IPS-18c (cell line): ENCODE results near the gene INHBC.
"Not testable (repeated sequence)": the region's sequence is repeated elsewhere in the genome, so short reads cannot be mapped to it uniquely, and the experiment has no call there.

Experiments
- H3K4me3 ChIP-seq: 2 replicates; pipeline ENCODE4 v1.7.0; 2013; ENCODE audit warnings: low read depth, mild to moderate bottlenecking, low read length, moderate library complexity; ENCODE audit not compliant: insufficient read depth
- H3K9me3 ChIP-seq: one replicate; pipeline ENCODE4 v1.6.1; 2013; ENCODE audit warnings: mild to moderate bottlenecking, low read length, moderate library complexity; ENCODE audit not compliant: control insufficient read depth, insufficient read depth

INHBC gene

DNA sequence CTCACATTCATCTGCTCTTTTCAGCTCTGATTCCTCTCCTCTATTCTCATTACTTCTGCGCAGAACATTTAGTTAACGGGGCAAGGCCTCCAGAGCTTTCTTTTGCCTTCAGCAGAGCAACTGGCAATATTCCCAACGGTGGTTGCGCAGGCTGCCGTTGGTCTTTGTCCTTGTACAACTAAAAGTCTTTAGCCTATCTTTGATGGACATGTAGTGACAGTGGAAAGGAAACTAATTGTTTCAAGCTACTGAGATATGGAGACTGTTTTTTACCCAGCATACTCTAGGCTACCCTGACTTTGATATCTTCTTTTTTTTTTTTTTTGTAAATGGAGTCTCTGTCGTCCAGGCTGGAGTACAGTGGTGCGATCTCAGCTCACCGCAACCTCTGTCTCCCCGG is 16.3 kb upstream of the INHBC start:
- no peak overlapping the region for H3K4me3 ChIP-seq
- no peaks in the 10 kb centered on the region for H3K9me3 ChIP-seq

DNA sequence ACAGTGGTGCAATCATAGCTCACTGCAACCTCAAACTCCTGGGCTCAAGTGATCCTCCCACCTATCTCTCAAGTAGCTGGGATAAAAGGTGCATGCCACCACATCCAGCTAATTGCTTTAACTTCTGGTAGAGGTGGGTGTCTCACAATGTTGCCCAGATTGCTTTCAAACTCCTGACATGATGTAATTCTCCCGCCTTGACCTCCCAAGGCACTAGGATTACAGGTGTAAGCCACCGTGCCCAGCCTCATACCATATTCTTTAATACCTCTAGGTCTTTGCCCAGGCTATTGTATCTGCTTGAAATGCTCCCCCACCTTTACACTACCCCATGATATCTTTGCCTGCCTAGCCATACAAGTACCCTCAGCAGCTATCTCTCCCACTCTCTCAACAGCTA is 15.1 kb upstream of the INHBC start:
- Histone ChIP-seq H3K9me3 (no peaks in the 10 kb centered on the region), H3K4me3 (no peak overlapping the region)

DNA sequence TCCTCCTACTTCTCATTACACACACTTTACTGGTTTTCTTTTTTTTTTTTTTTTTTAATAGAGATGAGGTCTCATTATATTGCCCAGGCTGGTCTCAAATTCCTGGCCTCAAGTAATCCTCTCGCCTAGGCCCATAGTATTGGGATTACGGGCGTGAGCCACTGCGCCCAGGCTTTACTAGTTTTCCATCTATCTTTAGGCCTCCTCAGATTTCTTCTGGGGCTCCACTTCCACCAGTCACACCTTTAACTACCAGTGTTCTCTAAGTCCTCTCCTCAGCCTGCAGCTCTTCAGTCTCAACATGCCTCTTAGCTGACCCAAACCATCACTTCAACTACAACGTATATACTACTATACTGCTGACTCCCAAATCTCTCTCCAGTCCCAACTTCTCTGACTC is 14.1 kb upstream of the INHBC start:
- Histone ChIP-seq H3K4me3 (no peak overlapping the region; the same call in 1 of the 2 replicates), H3K9me3 (no peaks in the 10 kb centered on the region)

DNA sequence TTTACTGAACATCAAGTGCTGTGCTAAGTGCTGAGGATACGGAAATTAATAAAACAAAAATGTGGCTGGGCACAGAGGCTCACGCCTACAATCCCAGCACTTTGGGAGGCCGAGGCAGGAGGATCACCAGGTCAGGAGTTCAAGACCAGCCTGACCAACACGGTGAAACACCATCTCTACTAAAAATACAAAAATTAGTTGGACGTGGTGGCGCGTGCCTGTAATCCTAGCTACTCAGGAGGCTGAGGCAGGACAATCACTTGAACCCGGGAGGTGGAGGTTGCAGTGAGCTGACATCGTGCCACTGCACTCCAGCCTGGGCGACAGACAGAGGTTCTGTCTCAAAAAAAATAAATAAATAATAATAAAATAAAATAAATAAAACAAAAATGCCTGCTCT is 7.6 kb upstream of the INHBC start:
- not testable (repeated sequence) for H3K4me3 ChIP-seq, H3K9me3 ChIP-seq

DNA sequence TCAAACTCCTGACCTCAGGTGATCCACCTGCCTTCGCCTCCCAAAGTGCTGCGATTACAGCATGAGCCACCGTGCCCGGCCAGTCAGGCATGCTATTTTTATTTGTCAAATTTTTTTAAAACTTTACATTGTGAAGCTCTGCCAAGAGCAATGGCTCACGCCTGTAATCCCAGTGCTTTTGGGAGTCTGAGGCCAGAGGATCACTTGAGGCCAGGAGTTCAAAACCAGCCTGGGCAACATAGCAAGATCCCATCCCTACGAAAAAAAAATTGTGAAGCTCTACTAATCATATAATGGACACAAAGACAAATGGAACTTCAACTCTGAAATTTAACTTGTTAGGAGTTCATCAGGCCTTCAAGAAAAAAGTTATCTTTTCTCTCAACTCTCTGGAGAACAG is 5.6 kb upstream of the INHBC start:
- H3K4me3 ChIP-seq: no peak overlapping the region
- no peaks in the 10 kb centered on the region for H3K9me3 ChIP-seq

DNA sequence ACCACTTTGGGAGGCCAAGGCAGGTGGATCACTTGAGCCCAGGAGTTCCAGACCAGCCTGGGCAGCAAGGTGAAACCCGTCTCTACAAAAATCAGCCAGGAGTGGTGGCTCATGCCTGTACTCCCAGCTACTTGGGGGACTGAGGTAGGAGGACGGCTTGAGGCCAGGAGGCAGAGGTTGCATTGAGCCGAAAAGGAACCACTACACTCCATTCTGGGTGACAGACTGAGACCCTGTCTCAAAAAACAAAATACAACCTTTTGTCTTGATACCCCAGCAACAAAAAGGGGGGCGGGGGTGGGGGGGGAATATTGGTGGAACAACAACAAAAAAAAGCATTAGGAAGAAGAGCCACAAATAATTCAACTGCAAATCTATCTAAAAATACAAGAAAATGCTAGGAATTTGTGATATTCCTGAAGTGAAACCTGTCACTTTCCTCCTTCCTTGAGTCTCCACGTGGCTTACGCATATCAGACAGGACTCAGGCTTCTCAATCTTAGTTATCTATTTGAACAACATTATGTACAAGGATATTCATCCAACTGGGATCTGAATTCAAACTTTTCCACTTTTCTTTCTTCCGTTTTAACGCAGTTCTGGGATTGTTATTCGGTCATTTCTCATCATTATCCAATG is 5.0 kb upstream of the INHBC start:
- Histone ChIP-seq H3K9me3 (no peaks in the 10 kb centered on the region), H3K4me3 (peak overlapping the region; percentile 77)

DNA sequence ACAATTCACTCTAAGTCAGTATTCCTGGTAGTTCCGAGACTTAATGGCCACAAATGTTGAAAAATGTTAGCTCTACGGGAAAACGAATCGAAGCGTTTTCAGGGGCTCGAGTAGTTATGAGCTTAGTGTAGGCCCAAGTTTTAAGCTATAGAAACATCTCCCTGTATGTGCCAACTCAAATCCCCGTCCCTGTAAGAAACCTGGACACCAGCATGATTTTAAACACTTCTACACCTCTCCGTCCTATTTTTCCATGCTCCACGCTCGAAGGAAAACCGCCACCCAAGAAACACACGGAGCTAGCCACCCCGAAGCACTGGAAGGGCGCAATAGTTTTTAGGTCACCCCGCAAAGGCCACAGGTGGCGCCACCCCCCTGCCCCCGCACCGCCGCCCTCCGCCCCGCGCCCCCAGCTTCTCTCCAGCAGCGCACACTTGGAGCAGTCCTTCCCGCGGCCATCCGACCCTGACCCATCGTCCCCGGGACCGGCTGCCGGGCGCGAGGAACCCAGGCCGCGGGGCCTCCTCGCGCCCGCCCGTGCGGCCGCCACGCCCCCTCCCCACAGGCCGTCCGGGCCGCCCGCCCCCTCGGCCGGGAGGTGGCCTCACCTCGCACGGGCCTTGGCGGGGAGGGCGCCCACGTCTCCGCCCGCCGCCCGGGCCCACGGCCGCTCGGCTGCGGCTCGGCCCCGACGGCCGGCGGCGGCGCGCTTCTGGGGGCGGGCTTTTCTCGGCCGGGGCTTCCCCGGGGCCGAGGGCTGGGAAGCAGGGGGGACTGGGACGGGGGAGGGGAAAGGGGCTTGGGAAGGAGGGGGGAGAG is 4.3 kb upstream of the INHBC start:
- H3K9me3 ChIP-seq: no peaks in the 10 kb centered on the region

DNA sequence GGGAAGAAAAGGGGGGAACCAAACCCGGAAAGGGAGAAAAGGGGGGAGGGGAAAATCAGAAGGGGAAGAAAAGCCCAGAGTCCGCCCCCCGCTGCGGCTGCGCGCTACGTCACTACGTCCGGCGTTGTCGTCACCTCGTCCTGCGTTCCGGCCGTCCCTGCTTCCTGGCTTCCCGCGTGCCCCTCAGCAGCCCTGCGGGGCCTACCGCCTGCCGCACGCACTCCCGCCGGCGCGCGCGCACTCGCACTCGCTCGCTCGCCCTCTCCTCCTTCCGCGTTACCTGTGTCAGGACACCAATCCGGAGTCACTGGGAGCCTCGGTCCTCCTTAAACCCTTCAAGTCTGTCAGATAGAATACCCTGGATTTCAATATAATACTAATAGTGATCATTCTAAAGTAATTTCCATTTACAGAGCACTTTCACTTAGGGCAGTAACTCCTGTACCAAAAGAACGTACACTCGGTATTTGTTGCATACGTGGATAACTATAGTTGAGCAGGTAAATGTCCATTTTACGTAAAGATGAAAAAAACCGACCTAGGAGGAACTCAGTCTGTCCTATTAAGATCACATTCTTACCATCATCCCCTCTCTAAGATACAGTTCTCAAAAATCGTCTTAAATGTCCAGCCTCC is 3.5 kb upstream of the INHBC start, which contains the start of gene R3HDM2:
Gene R3HDM2, minus strand, starts transcription at position 113 of the 636 bp plus-strand sequence. CDS start 120,615 bp downstream, outside the sequence.
- no peaks in the 10 kb centered on the region for H3K9me3 ChIP-seq
- H3K4me3 ChIP-seq: peak within 1 kb of the TSS; percentile 77

More for the DNA sequence above, 4.3 kb upstream of the INHBC start:
- H3K4me3 ChIP-seq: peak overlapping the region; percentile 77

DNA sequence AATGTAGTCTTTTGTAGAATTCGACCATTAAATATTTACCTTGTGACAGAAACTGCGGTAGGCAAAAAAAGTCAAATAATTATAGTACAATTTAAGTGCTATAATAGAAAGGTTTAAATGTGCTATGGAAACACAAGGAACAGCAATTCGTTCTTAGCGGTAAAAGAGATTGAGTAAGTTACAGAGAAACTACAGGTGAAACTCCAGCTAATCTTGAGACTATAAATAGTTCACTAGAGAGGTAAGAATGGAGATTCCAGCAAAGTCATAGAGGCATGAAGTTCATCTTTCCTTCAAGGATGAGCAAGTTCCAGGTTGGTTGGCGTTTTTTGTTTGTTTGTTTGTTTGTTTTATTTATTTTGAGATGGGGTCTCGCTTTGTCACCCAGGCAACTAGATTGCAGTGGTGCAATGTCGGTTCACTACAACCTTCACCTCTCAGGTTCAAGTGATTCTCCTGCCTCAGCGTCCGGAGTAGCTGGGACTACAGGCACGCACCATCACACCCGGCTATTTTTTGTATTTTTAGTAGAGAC is 2.9 kb upstream of the INHBC start:
- Histone ChIP-seq H3K9me3 (no peaks in the 10 kb centered on the region), H3K4me3 (no peak overlapping the region; the same call in 1 of the 2 replicates)

DNA sequence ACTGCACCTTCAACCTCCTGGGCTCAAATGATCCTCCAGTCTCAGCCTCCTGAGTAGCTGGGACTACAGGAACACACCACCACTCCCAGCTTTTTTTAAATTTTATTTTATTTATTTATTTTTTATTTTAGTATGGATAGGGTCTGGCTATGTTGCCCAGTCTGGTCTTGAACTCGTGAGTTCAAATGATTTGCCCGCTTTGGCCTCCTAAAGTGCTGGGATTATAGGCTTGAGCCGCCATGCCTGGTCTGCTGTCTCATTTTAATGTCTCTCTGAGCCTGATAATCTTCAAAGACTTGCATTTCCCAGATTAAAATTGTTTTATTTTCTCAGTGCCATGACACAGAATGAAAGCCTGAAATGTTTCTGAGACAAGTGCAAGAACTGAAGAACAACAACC is 1.2 kb upstream of the INHBC start:
- Histone ChIP-seq H3K9me3 (no peaks in the 10 kb centered on the region), H3K4me3 (no peak overlapping the region)

DNA sequence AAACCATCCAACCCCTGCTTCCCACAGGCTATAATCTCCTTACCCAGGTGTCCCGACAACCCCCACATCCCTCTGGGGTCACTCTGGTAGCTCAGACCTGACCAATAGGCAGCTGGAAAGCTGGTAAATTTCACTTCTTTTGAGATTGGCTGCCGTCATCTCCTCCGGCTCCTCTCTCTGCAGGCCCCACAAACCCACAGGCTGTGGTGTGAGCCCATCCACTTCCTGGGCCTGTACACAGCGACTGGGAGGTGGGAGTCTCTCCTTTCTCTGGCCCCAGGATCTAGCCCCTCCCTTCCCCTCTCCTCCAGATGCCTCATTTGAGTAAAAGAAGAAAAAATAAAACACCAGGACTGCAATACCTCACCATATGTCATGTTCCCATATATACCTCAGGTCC is 709 bp downstream of the INHBC start:
- Histone ChIP-seq H3K4me3 (no peak overlapping the region), H3K9me3 (no peaks in the 10 kb centered on the region)

DNA sequence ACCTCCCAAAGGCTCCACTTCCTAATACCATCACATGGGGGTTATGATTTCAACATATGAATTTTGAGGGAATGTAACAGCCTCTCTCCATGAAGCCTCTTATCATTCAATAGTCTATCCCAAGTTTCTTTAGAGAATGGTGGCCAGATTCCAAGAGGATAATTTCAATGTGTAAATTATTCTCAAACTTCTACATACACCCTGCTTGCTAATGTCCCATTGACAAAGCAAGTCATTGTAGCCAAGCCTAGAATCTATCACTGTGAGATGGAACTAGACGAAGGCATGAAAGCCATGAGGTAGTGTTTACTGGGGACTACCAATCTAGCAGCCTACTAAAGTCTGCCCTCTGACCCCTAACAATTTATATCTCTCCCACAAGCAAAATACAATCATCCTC is 3.8 kb downstream of the INHBC start:
- Histone ChIP-seq H3K4me3 (no peak overlapping the region), H3K9me3 (no peaks in the 10 kb centered on the region)

DNA sequence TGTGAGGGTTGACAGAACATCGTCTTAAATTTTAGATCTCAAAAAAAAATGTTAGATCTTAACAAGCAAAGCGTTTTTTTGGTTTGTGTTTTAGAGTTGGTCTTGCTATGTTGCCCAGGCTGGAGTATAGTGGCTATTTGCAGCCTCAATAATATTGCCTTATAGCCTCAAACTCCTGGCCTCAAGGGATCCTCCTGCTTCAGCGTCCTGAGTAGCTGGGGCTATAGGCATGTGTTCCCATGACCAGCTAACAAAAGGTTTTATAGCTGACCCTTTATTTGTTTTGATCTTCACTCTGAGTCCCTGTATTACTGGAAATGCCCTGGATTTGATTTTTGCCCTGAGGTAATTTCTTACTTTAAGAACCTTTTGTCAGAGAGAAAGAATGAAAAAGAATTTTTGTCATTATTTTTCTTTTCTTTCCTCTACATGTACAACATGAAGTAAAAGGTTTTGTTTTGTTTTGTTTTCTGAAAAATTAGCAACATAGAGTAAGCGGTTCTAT is 5.2 kb downstream of the INHBC start:
- Histone ChIP-seq H3K9me3 (peaks cover 2% of the 10 kb centered on the region), H3K4me3 (no peak overlapping the region)

DNA sequence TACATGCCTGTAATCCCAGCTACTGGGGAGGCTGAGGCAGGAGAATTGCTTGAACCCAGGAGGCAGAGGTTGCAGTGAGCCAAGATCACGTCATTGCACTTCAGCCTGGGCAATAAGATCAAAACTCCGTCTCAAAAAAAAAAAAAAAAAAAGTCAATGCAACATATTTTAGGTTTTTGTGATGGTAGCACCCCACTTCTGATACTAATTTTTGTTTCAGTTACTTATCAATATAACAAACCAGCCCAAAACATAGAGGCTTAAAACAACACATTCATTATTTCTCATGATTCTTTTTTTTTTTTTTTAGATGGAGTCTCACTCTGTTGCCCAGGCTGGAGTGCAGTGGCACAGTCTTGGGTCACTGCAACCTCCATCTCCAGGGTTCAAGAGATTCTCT is 6.8 kb downstream of the INHBC start:
- H3K4me3 ChIP-seq, H3K9me3 ChIP-seq: not testable (repeated sequence)

DNA sequence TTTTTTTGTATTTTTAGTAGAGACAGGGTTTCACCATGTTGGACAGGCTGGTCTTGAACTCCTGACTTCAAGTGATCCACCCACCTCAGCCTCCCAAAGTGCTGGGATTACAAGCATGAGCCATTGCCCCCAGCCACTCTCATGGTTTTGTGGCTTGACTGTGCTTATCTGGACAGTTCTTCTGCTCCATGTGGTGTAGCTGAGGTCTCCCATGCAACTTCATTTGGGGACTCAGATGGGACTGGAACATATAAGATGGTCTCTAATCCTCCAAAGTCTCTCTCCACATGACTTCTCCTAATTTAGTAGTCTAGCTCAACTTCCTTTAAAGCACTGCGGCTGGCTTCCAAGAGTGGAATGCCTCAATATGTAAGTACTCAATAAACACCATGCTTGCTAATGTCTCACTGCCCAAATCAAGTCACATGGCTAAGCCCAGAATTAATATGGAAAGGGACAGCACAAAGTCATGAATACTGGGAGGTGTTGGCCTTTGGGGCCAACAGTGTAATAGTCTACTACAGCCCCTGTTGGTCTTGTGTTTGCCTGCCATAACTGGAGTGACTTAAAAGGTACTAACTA is 7.4 kb downstream of the INHBC start:
- H3K9me3 ChIP-seq: peaks cover 2% of the 10 kb centered on the region
- H3K4me3 ChIP-seq: no peak overlapping the region

DNA sequence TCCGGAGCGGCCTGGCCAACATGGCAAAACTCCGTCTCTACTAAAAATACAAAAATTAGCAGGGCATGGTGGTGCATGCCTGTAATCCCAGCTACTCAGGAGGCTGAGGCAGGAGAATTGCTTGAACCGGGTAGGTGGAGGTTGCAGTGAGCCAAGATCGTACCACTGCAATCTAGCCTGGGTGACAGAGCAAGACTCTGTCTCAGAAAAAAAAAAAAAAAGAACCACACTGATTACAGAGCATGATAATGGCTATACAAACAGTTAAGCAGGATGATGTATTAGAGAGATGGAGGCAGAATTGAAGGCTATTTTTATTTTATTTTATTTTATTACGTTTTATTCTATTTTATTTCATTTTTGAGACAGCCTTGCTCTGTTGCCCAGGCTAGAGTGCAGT is 9.8 kb downstream of the INHBC start:
- H3K9me3 ChIP-seq, H3K4me3 ChIP-seq: not testable (repeated sequence)

DNA sequence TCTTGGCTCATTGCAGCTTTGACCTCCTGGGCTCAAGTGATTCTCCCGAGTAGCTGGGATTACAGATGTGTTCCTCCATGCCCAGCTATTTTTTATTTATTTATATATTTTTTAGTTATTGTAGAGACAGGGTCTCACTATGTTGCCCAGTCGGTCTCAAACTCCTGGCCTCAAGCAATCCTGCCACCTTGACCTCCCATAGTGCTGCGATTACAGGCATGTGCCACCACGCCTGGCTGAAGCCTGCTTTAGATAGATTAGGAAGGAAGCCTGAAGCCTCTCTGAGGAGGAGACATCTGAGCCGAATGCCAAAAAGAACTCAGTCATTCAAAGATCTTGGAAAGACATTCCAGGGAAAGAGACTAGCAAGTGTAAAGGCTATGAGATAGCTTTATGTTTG is 10.2 kb downstream of the INHBC start:
- Histone ChIP-seq H3K9me3 (peaks cover 2% of the 10 kb centered on the region), H3K4me3 (no peak overlapping the region)
